Right lobe of liver (tissue), 4 donors: ENCODE measurements around the gene DYRK1A.

Experiments used
- POLR2A ChIP-seq: fragments of 450-650 bp; IDR thresholded peaks from one replicate; pipeline ENCODE4 v1.6.1; 2017; ENCODE audit warnings: antibody characterized with exemption, mild to moderate bottlenecking
- TF ChIP-seq, protein P1 (sequence below), 4 donors: fragments of 200-600 bp in 3 of 4; fragments of 450-650 bp in 1 of 4; IDR thresholded peaks; one replicate each; pipeline versions ENCODE4 v1.5.1 to v1.8.0; 2016 to 2022; ENCODE audit warnings: antibody characterized with exemption in 4 of 4, mild to moderate bottlenecking in 2 of 4
- donor health status: DM: no; HTN: no; CAD: no.
- donor health status: DM: no; HTN: no; CAD: no.
- donor health status: DM: no; HTN: yes; CAD: no.

DNA sequence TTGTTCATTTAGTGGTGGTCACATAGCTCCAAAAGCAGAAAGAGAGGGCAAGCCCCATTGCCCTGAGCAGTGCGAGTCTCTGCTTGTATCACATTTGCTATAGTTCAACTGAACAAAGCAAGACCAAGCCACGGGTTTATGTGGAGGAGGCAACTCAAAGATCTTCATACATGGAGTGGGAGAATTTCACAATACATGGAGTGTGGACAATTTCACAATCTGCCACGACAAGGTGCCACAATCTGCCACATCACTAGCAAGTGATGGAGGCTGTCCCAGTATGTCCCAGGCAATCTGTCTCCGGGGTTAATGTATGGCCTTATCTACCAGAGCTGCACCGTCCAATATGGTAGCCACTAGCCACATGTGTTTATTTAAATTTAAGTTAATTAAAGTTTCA is 44.5 kb upstream of the DYRK1A start:
- TF ChIP-seq, protein P1, sequence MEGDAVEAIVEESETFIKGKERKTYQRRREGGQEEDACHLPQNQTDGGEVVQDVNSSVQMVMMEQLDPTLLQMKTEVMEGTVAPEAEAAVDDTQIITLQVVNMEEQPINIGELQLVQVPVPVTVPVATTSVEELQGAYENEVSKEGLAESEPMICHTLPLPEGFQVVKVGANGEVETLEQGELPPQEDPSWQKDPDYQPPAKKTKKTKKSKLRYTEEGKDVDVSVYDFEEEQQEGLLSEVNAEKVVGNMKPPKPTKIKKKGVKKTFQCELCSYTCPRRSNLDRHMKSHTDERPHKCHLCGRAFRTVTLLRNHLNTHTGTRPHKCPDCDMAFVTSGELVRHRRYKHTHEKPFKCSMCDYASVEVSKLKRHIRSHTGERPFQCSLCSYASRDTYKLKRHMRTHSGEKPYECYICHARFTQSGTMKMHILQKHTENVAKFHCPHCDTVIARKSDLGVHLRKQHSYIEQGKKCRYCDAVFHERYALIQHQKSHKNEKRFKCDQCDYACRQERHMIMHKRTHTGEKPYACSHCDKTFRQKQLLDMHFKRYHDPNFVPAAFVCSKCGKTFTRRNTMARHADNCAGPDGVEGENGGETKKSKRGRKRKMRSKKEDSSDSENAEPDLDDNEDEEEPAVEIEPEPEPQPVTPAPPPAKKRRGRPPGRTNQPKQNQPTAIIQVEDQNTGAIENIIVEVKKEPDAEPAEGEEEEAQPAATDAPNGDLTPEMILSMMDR (IDR thresholded peaks at IDR 0.05), result no peak
- TF ChIP-seq POLR2A, result no peak
